Sciatic nerve (tissue), 2 donors: ENCODE results near the gene FAM120A. TPM values are rescaled to one million over a fixed set of nuclear protein-coding genes. Genes with fewer than 3 reads are reported as not detected.

Source experiments
- ATAC-seq: fragments of 200-7000 bp; cut with Tn5 transposase; one replicate; pipeline ENCODE4 v1.9.1; 2020; ENCODE audit warnings: mild to moderate bottlenecking, moderate library complexity
- DNase-seq: peaks from one replicate; pipeline ENCODE4 v3.0.0-alpha.2; 2020; ENCODE audit warnings: low spot score
- intact Hi-C: fragments of 100-400 bp; cut with DNase I; formaldehyde crosslinking; loops from one replicate; pipeline ENCODE4 v1.14.2; 2022
- total RNA-seq: library from RNA; stranded (reverse); fragmentation: NEBNext Ultra II Directional; extraction: Animal tissue kit (Norgen Biotek cat#: 25700); gene quantifications from one replicate; pipeline ENCODE4 v1.2.1, GENCODE V29; 2021
- donor health status: DM: no; HTN: no; CAD: no.
- donor health status: DM: no; HTN: no; CAD: no.

The FAM120A gene
- total RNA-seq, 1 donor from 2014 or later = 74.1 TPM

DNA sequence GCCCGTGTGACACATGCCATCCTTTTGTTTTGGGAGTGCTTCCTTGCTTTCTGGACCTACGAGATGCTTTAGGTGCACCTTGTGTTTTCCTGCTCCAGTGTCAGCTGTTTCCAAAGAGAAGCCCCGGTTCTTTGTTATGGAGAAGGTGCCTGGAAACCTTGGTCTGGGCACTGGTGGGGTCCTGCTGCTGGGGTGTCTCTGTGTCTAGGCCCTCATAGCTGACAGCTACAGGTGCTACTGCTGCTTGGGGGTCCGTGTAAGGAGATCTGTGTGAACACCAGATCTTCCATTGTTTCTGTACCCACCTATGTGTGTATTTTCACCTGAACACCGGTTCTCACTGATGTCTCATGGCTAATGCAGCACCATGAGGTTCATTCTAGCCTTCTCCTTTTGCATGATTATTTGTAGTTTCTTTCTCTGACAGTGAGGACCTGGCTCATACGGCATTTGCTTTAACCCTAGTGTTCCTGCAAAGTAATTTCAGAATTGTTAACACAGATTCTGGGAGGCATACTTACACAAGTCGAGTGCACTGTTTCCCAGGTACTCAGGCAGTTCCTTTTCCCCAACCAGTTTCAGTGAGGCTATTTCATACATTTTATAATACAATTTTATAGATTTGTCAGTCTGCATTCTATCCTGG lies 15.1 kb downstream of the FAM120A start:
- DNase-seq (no peak), ATAC-seq (no peak)
- intact Hi-C loops = no loop called here

DNA sequence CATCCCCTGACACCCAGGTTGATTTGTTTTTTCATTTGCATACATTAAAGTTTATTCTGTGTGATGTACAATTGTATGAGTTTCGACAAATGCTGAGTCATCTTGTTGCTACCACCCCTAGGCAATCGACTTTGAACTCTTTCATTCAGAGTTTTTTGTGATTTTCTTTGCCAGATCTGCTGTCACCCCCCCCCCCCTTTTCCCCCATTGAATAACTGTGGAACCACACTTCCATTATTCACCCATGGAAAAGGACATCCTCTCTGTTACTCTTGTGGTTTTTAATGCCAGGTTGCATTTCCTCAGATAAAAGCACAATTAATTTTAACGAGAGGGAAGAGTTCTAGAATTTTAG lies 15.6 kb downstream of the FAM120A start:
- ATAC-seq = no peak
- DNase-seq = no peak
- intact Hi-C loops = no loop called here

- DNase-seq = no peak
- intact Hi-C loops = no loop called here
- no peak for ATAC-seq
Measured at GRCh38 chr9:93467462-93467861, 16.0 kb downstream of the FAM120A start.

- ATAC-seq (peak; percentile 94), DNase-seq (no peak)
- intact Hi-C loops = no loop called here
Measured at GRCh38 chr9:93468763-93469456, 17.4 kb downstream of the FAM120A start.

DNA sequence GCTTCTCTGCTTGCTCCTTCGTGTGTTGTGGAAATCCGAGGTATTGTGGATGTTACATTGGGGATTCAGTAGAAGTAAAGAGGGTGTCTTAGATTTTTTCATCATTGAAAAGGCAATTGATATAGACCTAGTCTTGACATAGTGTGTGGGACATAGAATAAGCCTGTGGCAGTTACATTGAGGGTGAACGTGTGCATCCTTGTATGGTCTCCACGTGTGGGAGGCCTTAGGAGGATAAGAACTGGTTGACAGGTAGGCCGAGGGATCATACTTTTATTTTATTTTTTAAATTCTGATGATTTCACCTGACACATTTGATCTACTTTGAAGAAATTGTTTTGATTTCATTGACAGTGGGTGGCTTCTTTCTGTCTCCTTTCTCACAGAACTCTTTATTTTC lies 18.9 kb downstream of the FAM120A start:
- intact Hi-C loops = no loop called here
- DNase-seq = no peak

GRCh38 chr9:93471124-93471523 lies 19.6 kb downstream of the FAM120A start:
- intact Hi-C loops = no loop called here
- ATAC-seq (no peak), DNase-seq (no peak)

More for the DNA sequence above, 18.9 kb downstream of the FAM120A start:
- no peak for ATAC-seq

- ATAC-seq = no peak
- intact Hi-C loops = no loop called here
- DNase-seq = no peak
Measured at GRCh38 chr9:93473411-93473810, 21.9 kb downstream of the FAM120A start.

DNA sequence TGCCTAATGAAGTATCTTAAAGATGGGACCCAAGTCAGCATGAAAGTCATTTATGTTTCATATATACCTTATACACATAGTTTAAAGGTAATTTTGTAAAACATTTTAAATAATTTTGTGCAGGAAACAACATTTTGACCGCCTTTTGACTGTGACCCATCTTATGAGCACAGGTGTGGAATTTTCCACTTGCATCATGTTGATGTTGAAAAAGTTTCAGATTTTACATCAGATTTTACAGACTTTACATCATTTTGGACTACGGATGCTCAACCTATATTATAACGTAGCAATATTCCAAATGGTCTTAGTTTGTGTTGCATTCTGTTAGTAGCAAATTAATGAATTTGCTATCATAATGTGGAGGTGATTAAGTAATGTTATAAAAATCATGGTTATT lies 23.6 kb downstream of the FAM120A start:
- no peak for DNase-seq
- no peak for ATAC-seq
- intact Hi-C loops = no loop called here

DNA sequence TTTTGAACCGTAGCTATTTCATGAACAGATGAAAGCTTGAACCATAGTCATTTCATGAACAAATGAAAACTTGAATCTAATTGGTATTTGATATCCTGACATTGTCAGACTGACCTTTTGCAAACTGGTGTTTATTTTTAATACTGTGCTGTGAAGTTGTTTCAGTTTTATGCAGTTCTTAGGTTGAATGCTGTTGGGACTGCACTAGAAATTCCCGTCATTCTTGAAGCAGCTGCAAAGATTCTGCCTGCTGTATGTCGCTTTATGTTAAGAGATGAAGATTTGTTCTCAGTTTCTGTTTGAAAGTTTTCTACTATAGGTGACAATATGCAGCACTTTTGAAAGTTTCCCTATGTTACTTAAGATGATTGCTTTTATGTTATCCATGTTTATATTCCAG lies 24.4 kb downstream of the FAM120A start:
- DNase-seq = no peak
- no peak for ATAC-seq
- intact Hi-C loops = no loop called here

GRCh38 chr9:93476924-93477323 lies 25.4 kb downstream of the FAM120A start:
- DNase-seq (no peak), ATAC-seq (no peak)
- intact Hi-C loops = no loop called here

- DNase-seq = no peak
- intact Hi-C loops = no loop called here
- ATAC-seq = no peak
Measured at GRCh38 chr9:93477397-93477796, 25.9 kb downstream of the FAM120A start.

GRCh38 chr9:93479726-93480125 lies 28.2 kb downstream of the FAM120A start:
- DNase-seq = no peak
- intact Hi-C loops = no loop called here
- ATAC-seq = peak; percentile 68

- ATAC-seq = no peak
- intact Hi-C loops = no loop called here
Measured at GRCh38 chr9:93480262-93480661, 28.8 kb downstream of the FAM120A start.

GRCh38 chr9:93480728-93481324 lies 29.3 kb downstream of the FAM120A start:
- DNase-seq (no peak), ATAC-seq (no peak)
- intact Hi-C loops = no loop called here

More at GRCh38 chr9:93480262-93480661, 28.8 kb downstream of the FAM120A start:
- DNase-seq = no peak

DNA sequence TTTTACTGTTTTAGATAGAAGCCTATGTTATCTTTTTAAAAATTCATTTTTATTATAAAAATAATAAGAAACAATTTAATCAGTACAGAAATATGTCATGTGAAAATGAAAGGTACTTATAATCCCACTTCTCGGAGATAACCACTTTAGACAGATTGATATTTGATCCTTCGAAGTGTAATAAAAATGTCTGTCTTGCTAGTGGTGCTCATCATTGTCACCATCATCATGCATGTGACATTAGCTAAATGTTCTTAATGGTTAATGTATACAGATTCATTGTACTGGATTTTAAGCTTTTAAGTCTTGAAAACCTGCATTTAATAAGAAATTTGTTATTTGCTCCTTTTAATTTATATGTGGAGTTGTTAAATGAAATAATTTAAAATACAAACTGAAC lies 32.0 kb downstream of the FAM120A start:
- no peak for DNase-seq
- no peak for ATAC-seq
- intact Hi-C loops = no loop called here

DNA sequence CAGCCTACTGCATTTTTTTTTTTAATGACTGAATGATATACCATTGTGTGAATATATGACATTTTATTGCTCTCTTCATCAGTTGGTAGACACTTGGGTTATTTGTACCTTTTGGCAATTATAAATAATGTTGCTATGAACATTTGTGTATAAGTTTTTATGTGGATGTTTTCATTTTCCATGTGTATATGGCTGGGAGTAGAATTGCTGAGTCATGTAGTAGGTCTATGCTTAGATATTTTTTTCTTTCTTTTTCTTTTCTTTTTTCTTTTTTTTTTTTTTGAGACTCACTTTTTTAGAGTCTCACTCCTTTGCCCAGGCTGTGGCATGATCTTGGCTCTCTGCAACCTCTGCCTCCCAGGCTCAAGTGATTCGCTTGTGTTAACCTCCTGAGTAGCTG lies 34.8 kb downstream of the FAM120A start:
- DNase-seq (no peak), ATAC-seq (no peak)
- intact Hi-C loops = no loop called here

DNA sequence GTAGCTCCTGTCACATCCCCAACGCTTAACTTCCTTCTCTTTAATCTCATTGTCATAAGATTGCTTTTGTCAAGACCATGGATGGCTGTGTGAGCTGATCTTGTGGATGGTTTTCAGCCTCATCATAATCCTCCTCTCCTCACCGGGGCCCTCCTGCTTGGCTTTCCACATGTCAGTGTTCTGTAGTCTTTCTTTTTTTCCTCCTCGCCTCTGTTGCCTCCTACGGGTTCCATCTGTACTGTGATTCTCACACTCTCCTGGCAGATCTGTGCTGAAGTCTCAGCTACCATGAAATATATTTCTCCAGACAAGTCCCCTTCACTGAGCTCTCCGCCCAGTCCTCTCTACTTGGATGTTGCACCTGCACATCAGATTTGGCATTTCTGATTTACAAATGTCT lies 36.8 kb downstream of the FAM120A start:
- intact Hi-C loops = no loop called here
- DNase-seq (no peak), ATAC-seq (no peak)

DNA sequence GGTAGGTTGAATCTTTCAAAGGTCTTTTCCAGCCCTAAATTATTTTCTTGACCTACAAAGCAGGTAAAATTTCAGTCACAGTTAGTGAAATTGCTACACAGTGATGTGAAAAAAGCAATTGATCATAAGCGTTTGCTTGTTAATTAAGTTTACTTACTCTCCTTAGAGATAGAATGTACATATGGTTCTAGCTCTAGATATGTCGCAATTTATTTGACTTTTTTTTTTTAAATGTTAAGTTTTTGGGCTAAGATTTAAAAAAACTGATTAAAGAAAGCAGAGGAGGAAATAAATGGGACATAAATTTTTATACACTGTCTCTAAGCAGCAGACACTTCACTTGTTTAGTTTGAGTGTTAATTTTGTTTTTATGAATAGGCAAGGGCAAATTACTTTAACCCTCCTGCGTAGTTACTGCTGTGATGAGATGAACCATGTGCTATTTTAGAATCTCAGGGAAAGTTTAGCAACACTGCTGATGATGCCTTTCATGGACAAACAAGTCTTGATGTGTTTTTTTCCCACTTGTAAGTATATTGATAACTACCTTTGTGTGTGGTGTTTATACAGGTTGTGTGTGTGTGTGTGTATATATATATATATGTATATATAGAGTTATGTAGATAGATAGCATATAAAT lies 40.2 kb downstream of the FAM120A start:
- ATAC-seq (no peak), DNase-seq (no peak)
- intact Hi-C loops = no loop called here

GRCh38 chr9:93492327-93492726 lies 40.8 kb downstream of the FAM120A start:
- DNase-seq (no peak), ATAC-seq (no peak)
- intact Hi-C loops = no loop called here

DNA sequence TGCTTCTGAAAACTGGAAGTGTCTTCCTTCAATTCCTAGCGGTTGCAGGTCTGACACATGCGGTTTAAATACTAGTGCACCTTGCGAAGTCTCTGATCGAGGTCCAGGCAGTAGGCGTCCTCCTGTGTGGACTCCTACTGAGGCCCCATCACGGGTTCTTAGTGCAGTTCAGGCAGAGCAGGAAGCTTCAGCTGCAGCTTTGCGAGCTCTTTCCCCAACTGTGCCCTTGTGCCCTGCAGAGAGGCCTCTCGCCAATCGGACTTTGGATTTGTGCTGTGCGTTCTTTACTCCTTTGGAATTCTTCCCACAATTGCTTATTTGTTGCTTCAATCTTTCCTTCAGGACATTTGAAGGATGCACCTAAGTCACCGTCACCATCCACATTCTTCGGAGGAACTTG lies 42.5 kb downstream of the FAM120A start:
- DNase-seq (no peak), ATAC-seq (no peak)
- intact Hi-C loops = no loop called here
